HTR-8/SVneo (cell line): ENCODE measurements around the gene SEC22B.
A peak's percentile ranks its signal among the peaks of the same experiment; 100 is the strongest.
"Not testable (repeated sequence)": the region's sequence is repeated elsewhere in the genome, so short reads cannot be mapped to it uniquely, and the experiment has no call there.

Experiments
- DNase-seq: peaks from one replicate; pipeline ENCODE4 v3.0.0; 2011; ENCODE audit warnings: low spot score, mixed read lengths; ENCODE audit not compliant: insufficient read length
- FAIRE-seq: peaks from 2 replicates; lab custom pipeline; 2011; peaks lifted over from hg19 to GRCh38; lab: Jason Lieb, UNC

Gene SEC22B

GRCh38 chr1:120149420-120150059 lies 26.8 kb downstream of the SEC22B start:
- not testable (repeated sequence) for FAIRE-seq, DNase-seq

GRCh38 chr1:120145806-120146205 lies 30.5 kb downstream of the SEC22B start:
- not testable (repeated sequence) for FAIRE-seq, DNase-seq

GRCh38 chr1:120144626-120145025 lies 31.7 kb downstream of the SEC22B start:
- not testable (repeated sequence) for DNase-seq
- FAIRE-seq: peak; percentile 59

- FAIRE-seq, DNase-seq: not testable (repeated sequence)
Measured at GRCh38 chr1:120144169-120144568, 32.2 kb downstream of the SEC22B start.

GRCh38 chr1:120143334-120143733 lies 33.0 kb downstream of the SEC22B start:
- FAIRE-seq: not testable (repeated sequence)

GRCh38 chr1:120142512-120143263 lies 33.6 kb downstream of the SEC22B start:
- DNase-seq, FAIRE-seq: not testable (repeated sequence)

More at GRCh38 chr1:120143334-120143733, 33.0 kb downstream of the SEC22B start:
- not testable (repeated sequence) for DNase-seq

- not testable (repeated sequence) for DNase-seq, FAIRE-seq
Measured at GRCh38 chr1:120141865-120142264, 34.5 kb downstream of the SEC22B start.

- FAIRE-seq, DNase-seq: not testable (repeated sequence)
Measured at GRCh38 chr1:120140656-120141265, 35.6 kb downstream of the SEC22B start.

GRCh38 chr1:120136086-120136485 lies 40.2 kb downstream of the SEC22B start:
- DNase-seq, FAIRE-seq: not testable (repeated sequence)

GRCh38 chr1:120133928-120134325 lies 42.4 kb downstream of the SEC22B start:
- FAIRE-seq, DNase-seq: not testable (repeated sequence)

GRCh38 chr1:120133228-120133927 lies 42.9 kb downstream of the SEC22B start:
- no peak for DNase-seq
- FAIRE-seq: no peak

- not testable (repeated sequence) for DNase-seq, FAIRE-seq
Measured at GRCh38 chr1:120132406-120132763, 43.9 kb downstream of the SEC22B start.

- FAIRE-seq, DNase-seq: not testable (repeated sequence)
Measured at GRCh38 chr1:120131611-120132405, 44.5 kb downstream of the SEC22B start.

- FAIRE-seq, DNase-seq: not testable (repeated sequence)
Measured at GRCh38 chr1:120127921-120128320, 48.4 kb downstream of the SEC22B start.

- not testable (repeated sequence) for FAIRE-seq, DNase-seq
Measured at GRCh38 chr1:120126216-120126615, 50.1 kb downstream of the SEC22B start.

- FAIRE-seq, DNase-seq: not testable (repeated sequence)
Measured at GRCh38 chr1:120124628-120125027, 51.7 kb downstream of the SEC22B start.

- FAIRE-seq, DNase-seq: not testable (repeated sequence)
Measured at GRCh38 chr1:120123813-120124510, 52.4 kb downstream of the SEC22B start.

GRCh38 chr1:120122262-120122893 lies 53.9 kb downstream of the SEC22B start:
- FAIRE-seq, DNase-seq: not testable (repeated sequence)
